HFF-Myc (cell line): Measurements from ENCODE around the gene CAPN3.

Experiments
- DNase-seq: peaks from one replicate; pipeline ENCODE4 v3.0.0-alpha.2; 2011; ENCODE audit warnings: low read depth; ENCODE audit errors: extremely low read depth
- H3K4me3 ChIP-seq: replicated peaks from 2 replicates; pipeline ENCODE4 v1.5.1; 2011; ENCODE audit warnings: low read depth, mild to moderate bottlenecking, control low read depth, low read length
- CTCF ChIP-seq: IDR thresholded peaks from 2 replicates; pipeline ENCODE4 v1.5.1; 2012; ENCODE audit warnings: mild to moderate bottlenecking, low read depth, low read length, control low read depth; ENCODE audit errors: missing control alignments

Gene CAPN3

GRCh38 chr15:42409011-42409410, 49.7 kb downstream of the CAPN3 start:
- DNase-seq: no peak
- no peak overlapping the region for H3K4me3 ChIP-seq
- TF ChIP-seq CTCF: no peak

GRCh38 chr15:42411884-42412283, 52.6 kb downstream of the CAPN3 start:
- TF ChIP-seq CTCF: no peak
- DNase-seq: no peak
- no peak overlapping the region for H3K4me3 ChIP-seq

- H3K4me3 ChIP-seq: no peak overlapping the region
- TF ChIP-seq CTCF: no peak
- DNase-seq: no peak
These were observed 54.6 kb downstream of the CAPN3 start for GRCh38 chr15:42413920-42414319.

- H3K4me3 ChIP-seq: no peak overlapping the region
- no peak for TF ChIP-seq CTCF
- no peak for DNase-seq
These were observed 60.1 kb downstream of the CAPN3 start for GRCh38 chr15:42419369-42419768.

- DNase-seq: no peak
- TF ChIP-seq CTCF: no peak
- H3K4me3 ChIP-seq: no peak overlapping the region
These were observed 62.1 kb downstream of the CAPN3 start for GRCh38 chr15:42421376-42421775.

GRCh38 chr15:42427429-42428223, 68.3 kb downstream of the CAPN3 start:
- peak; percentile 52 for DNase-seq
- no peak for TF ChIP-seq CTCF
- no peak overlapping the region for H3K4me3 ChIP-seq
